Measurements from ENCODE around the gene PPIF. TPM values are rescaled to one million over a fixed set of nuclear protein-coding genes. Genes with fewer than 3 reads are reported as not detected.

The PPIF gene
- total RNA-seq, 4 donors from 2014 or later = 37.2 to 149 (median 51.6) TPM

- H3K4me1 ChIP-seq = peaks cover 4 to 23% (median 19%) of the 10 kb centered on the region in 4 donors
- no peak for DNase-seq
- intact Hi-C loops (cut with DNase I; ENCODE audit: low total_unique reads) = no loop called here
- H3K9me3 ChIP-seq = no peaks in the 10 kb centered on the region
- H3K27ac ChIP-seq = no peak overlapping the region
- no peak for TF ChIP-seq POLR2AphosphoS5 (IDR thresholded peaks at IDR 0.05)
- no peak for TF ChIP-seq POLR2A (IDR thresholded peaks at IDR 0.05)
- TF ChIP-seq EP300 (IDR thresholded peaks at IDR 0.05; ENCODE audit: low read depth) = no peak
- TF ChIP-seq, protein P1, sequence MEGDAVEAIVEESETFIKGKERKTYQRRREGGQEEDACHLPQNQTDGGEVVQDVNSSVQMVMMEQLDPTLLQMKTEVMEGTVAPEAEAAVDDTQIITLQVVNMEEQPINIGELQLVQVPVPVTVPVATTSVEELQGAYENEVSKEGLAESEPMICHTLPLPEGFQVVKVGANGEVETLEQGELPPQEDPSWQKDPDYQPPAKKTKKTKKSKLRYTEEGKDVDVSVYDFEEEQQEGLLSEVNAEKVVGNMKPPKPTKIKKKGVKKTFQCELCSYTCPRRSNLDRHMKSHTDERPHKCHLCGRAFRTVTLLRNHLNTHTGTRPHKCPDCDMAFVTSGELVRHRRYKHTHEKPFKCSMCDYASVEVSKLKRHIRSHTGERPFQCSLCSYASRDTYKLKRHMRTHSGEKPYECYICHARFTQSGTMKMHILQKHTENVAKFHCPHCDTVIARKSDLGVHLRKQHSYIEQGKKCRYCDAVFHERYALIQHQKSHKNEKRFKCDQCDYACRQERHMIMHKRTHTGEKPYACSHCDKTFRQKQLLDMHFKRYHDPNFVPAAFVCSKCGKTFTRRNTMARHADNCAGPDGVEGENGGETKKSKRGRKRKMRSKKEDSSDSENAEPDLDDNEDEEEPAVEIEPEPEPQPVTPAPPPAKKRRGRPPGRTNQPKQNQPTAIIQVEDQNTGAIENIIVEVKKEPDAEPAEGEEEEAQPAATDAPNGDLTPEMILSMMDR (IDR thresholded peaks at IDR 0.05) = no peak
- no peak overlapping the region for H3K4me3 ChIP-seq
- H3K36me3 ChIP-seq = peaks cover 0 to 8% (median 3%) of the 10 kb centered on the region in 4 donors
- no peaks in the 10 kb centered on the region for H3K27me3 ChIP-seq
- 91% methylated on average over 5 of the region's 5 CpGs; no CpG with 5 or more reads in 1 of the 2 donors for WGBS, 2 donors (ENCODE audit: low coverage in 1 of 2)
- in situ Hi-C loops (cut with MboI; ENCODE audit: low pct_ligation_motif_present in 1 of 4, low pct_unique_long_range_greater_than_20kb in 1 of 4, low sequenced_read_pairs in 3 of 4) = no loop called here
These were observed 1.8 kb upstream of the PPIF start for GRCh38 chr10:79345241-79346011.

- no peaks in the 10 kb centered on the region for H3K27me3 ChIP-seq
- TF ChIP-seq, protein P1 (IDR thresholded peaks at IDR 0.05) = no peak
- no peak for TF ChIP-seq EP300 (IDR thresholded peaks at IDR 0.05; ENCODE audit: low read depth)
- TF ChIP-seq POLR2A (IDR thresholded peaks at IDR 0.05) = no peak
- TF ChIP-seq POLR2AphosphoS5 (IDR thresholded peaks at IDR 0.05) = no peak
- DNase-seq = no peak
- peaks cover 0 to 13% (median 5%) of the 10 kb centered on the region in 4 donors for H3K36me3 ChIP-seq
- WGBS, 2 donors (ENCODE audit: low coverage in 1 of 2) = 91% methylated on average over 2 of the region's 2 CpGs; no CpG with 5 or more reads in 1 of the 2 donors
- in situ Hi-C loops (cut with MboI; ENCODE audit: low pct_ligation_motif_present in 1 of 4, low pct_unique_long_range_greater_than_20kb in 1 of 4, low sequenced_read_pairs in 3 of 4) = no loop called here
- H3K4me1 ChIP-seq = peaks cover 4 to 23% (median 19%) of the 10 kb centered on the region in 4 donors
- H3K9me3 ChIP-seq = no peaks in the 10 kb centered on the region
- H3K4me3 ChIP-seq = no peak overlapping the region
- H3K27ac ChIP-seq = no peak overlapping the region
- intact Hi-C loops (cut with DNase I; ENCODE audit: low total_unique reads) = no loop called here
These were observed 1.3 kb upstream of the PPIF start for GRCh38 chr10:79346012-79346340.

- intact Hi-C loops (cut with DNase I; ENCODE audit: low total_unique reads) = no loop called here
- TF ChIP-seq POLR2AphosphoS5 (IDR thresholded peaks at IDR 0.05) (no peak), POLR2A (IDR thresholded peaks at IDR 0.05) (no peak), EP300 (IDR thresholded peaks at IDR 0.05; ENCODE audit: low read depth) (no peak)
- TF ChIP-seq, protein P1 (IDR thresholded peaks at IDR 0.05) = no peak
- Histone ChIP-seq H3K9me3 (no peaks in the 10 kb centered on the region), H3K4me1 (peaks cover 4 to 23% (median 19%) of the 10 kb centered on the region in 4 donors), H3K27ac (peak overlapping the region in 3 of 4 donors; percentile 92 to 96 (median 93)), H3K4me3 (peak overlapping the region in 1 of 4 donors; percentile 65), H3K36me3 (peaks cover 0 to 18% (median 7%) of the 10 kb centered on the region in 4 donors), H3K27me3 (no peaks in the 10 kb centered on the region)
- no peak for DNase-seq
- WGBS, 2 donors (ENCODE audit: low coverage in 1 of 2) = 11 to 60% methylated on average over 2 to 12 of the region's 12 CpGs
- in situ Hi-C loops (cut with MboI; ENCODE audit: low pct_ligation_motif_present in 1 of 4, low pct_unique_long_range_greater_than_20kb in 1 of 4, low sequenced_read_pairs in 3 of 4) = no loop called here
These were observed 662 bp upstream of the PPIF start for GRCh38 chr10:79346388-79347225.

All from transverse colon (tissue), 4 donors.